Mesendoderm (in vitro differentiated cells): ENCODE measurements around the gene SEPTIN1.

Experiments
- DNase-seq: peaks from one replicate; pipeline ENCODE4 v3.0.0; 2013
- H2AK5ac ChIP-seq: 2 replicates; pipeline ENCODE4 v1.6.1; 2013; ENCODE audit warnings: low read length, inconsistent platforms
- H2BK120ac ChIP-seq: 2 replicates; pipeline ENCODE4 v1.6.1; 2013; ENCODE audit warnings: low read depth, mild to moderate bottlenecking, low read length, moderate library complexity, mixed read lengths
- H2BK15ac ChIP-seq: replicated peaks from 2 replicates; pipeline ENCODE4 v1.6.1; 2013; ENCODE audit warnings: low read depth, mild to moderate bottlenecking, moderate library complexity
- H2BK5ac ChIP-seq: 2 replicates; pipeline ENCODE4 v1.6.1; 2013; ENCODE audit warnings: low read length, inconsistent platforms
- H3K18ac ChIP-seq: 2 replicates; pipeline ENCODE4 v1.6.1; 2013; ENCODE audit warnings: mild to moderate bottlenecking, low read length, mixed read lengths
- H3K23ac ChIP-seq: one replicate; pipeline ENCODE4 v1.6.1; 2013; ENCODE audit warnings: low read length
- H3K27ac ChIP-seq: 2 replicates; pipeline ENCODE4 v1.5.1; 2013; ENCODE audit warnings: low read depth, mild to moderate bottlenecking, inconsistent platforms, low read length, moderate library complexity
- H3K27me3 ChIP-seq: 2 replicates; pipeline ENCODE4 v1.6.1; 2013; ENCODE audit warnings: low read length, control low read depth, mild to moderate bottlenecking, inconsistent platforms; ENCODE audit not compliant: insufficient read depth, poor library complexity
- H3K36me3 ChIP-seq: 2 replicates; pipeline ENCODE4 v1.6.1; 2013; ENCODE audit warnings: low read length, inconsistent platforms; ENCODE audit not compliant: control insufficient read depth, insufficient read depth
- H3K4ac ChIP-seq: one replicate; pipeline ENCODE4 v1.6.1; 2013; ENCODE audit warnings: low read depth, mild to moderate bottlenecking, low read length, moderate library complexity
- H3K4me1 ChIP-seq: 2 replicates; pipeline ENCODE4 v1.6.1; 2013; ENCODE audit warnings: low read depth, low read length, inconsistent platforms; ENCODE audit not compliant: control insufficient read depth
- H3K4me2 ChIP-seq: 2 replicates; pipeline ENCODE4 v1.6.1; 2013; ENCODE audit warnings: low read length
- H3K4me3 ChIP-seq: 2 replicates; pipeline ENCODE4 v1.5.1; 2013; ENCODE audit warnings: mild to moderate bottlenecking, low read length
- H3K56ac ChIP-seq: one replicate; pipeline ENCODE4 v1.6.1; 2013; ENCODE audit warnings: low read length
- H3K79me1 ChIP-seq: 2 replicates; pipeline ENCODE4 v1.6.1; 2013; ENCODE audit warnings: low read length, inconsistent platforms
- H3K79me2 ChIP-seq: 2 replicates; pipeline ENCODE4 v1.6.1; 2013; ENCODE audit warnings: mild to moderate bottlenecking, low read length; ENCODE audit not compliant: control insufficient read depth, insufficient read depth
- H3K9ac ChIP-seq: 2 replicates; pipeline ENCODE4 v1.6.1; 2013; ENCODE audit warnings: low read length, inconsistent platforms
- H4K5ac ChIP-seq: one replicate; pipeline ENCODE4 v1.6.1; 2013; ENCODE audit warnings: low read length
- H4K8ac ChIP-seq: one replicate; pipeline ENCODE4 v1.6.1; 2013; ENCODE audit warnings: low read depth, mild to moderate bottlenecking, control low read depth, low read length, moderate library complexity
- WGBS: extraction: QIAGEN DNeasy Blood & Tissue Kit; methylation state at CpG from one replicate; pipeline ENCODE4 v1.1.7; 2013; ENCODE audit warnings: low lambda C conversion rate, missing lambda C conversion rate; ENCODE audit not compliant: insufficient coverage; ENCODE audit errors: extremely low coverage; 5-methylcytosine and 5-hydroxymethylcytosine counted together

The SEPTIN1 gene

GRCh38 chr16:30374538-30374937, 7.8 kb downstream of the SEPTIN1 start, which contains the start of gene MYL11:
Gene MYL11, plus strand, starts transcription at chr16:30374802. Its CDS starts 56 bp downstream, at chr16:30374858.
- H3K27ac ChIP-seq = no peak within 1 kb of the TSS
- no peak within 1 kb of the TSS for H4K5ac ChIP-seq
- H3K27me3 ChIP-seq = no peaks in the 10 kb centered on the region
- no peaks in the 10 kb centered on the region for H3K36me3 ChIP-seq
- no peak within 1 kb of the TSS for H3K18ac ChIP-seq
- H2BK15ac ChIP-seq = no peak within 1 kb of the TSS
- H3K79me2 ChIP-seq = peaks cover 1% of the 10 kb centered on the region
- no peak within 1 kb of the TSS for H3K9ac ChIP-seq
- no peak within 1 kb of the TSS for H2BK5ac ChIP-seq
- H3K4me2 ChIP-seq = no peak within 1 kb of the TSS
- no CpG with 5 or more reads among the region's 6 CpGs for WGBS
- H3K79me1 ChIP-seq = no peaks in the 10 kb centered on the region
- no peak within 1 kb of the TSS for H2AK5ac ChIP-seq
- H2BK120ac ChIP-seq = no peak within 1 kb of the TSS
- peak within 1 kb of the TSS; percentile 25 for H3K56ac ChIP-seq
- no peak for DNase-seq
- H3K23ac ChIP-seq = no peak within 1 kb of the TSS
- H4K8ac ChIP-seq = no peak within 1 kb of the TSS
- H3K4ac ChIP-seq = no peak within 1 kb of the TSS
- H3K4me3 ChIP-seq = no peak within 1 kb of the TSS
- H3K4me1 ChIP-seq = peaks cover 6% of the 10 kb centered on the region

GRCh38 chr16:30372725-30373124, 9.6 kb downstream of the SEPTIN1 start:
- no CpG with 5 or more reads among the region's 5 CpGs for WGBS
- Histone ChIP-seq H4K8ac (no peak overlapping the region), H3K79me2 (peaks cover 19% of the 10 kb centered on the region), H3K56ac (no peak overlapping the region), H3K23ac (no peak overlapping the region), H3K18ac (no peak overlapping the region), H3K9ac (no peak overlapping the region), H3K79me1 (peaks cover 16% of the 10 kb centered on the region), H2BK120ac (no peak overlapping the region), H3K27ac (no peak overlapping the region), H3K4me1 (peaks cover 19% of the 10 kb centered on the region), H3K27me3 (no peaks in the 10 kb centered on the region), H3K36me3 (no peaks in the 10 kb centered on the region), H4K5ac (no peak overlapping the region), H2BK5ac (no peak overlapping the region), H3K4me3 (no peak overlapping the region), H2AK5ac (no peak overlapping the region), H2BK15ac (no peak overlapping the region), H3K4me2 (no peak overlapping the region), H3K4ac (no peak overlapping the region)
- no peak for DNase-seq

GRCh38 chr16:30372038-30372712, 10.2 kb downstream of the SEPTIN1 start:
- no peak overlapping the region for H4K5ac ChIP-seq
- H3K79me2 ChIP-seq = peaks cover 25% of the 10 kb centered on the region
- no peaks in the 10 kb centered on the region for H3K36me3 ChIP-seq
- no peak for DNase-seq
- no peak overlapping the region for H3K4ac ChIP-seq
- H2BK15ac ChIP-seq = no peak overlapping the region
- H3K56ac ChIP-seq = no peak overlapping the region
- no peak overlapping the region for H4K8ac ChIP-seq
- H2BK5ac ChIP-seq = no peak overlapping the region
- no peak overlapping the region for H3K27ac ChIP-seq
- no peaks in the 10 kb centered on the region for H3K27me3 ChIP-seq
- no peak overlapping the region for H3K23ac ChIP-seq
- no peak overlapping the region for H3K4me2 ChIP-seq
- H3K9ac ChIP-seq = no peak overlapping the region
- peaks cover 21% of the 10 kb centered on the region for H3K79me1 ChIP-seq
- no CpG with 5 or more reads among the region's 6 CpGs for WGBS
- peaks cover 20% of the 10 kb centered on the region for H3K4me1 ChIP-seq
- H3K18ac ChIP-seq = no peak overlapping the region
- no peak overlapping the region for H2AK5ac ChIP-seq
- H3K4me3 ChIP-seq = no peak overlapping the region
- no peak overlapping the region for H2BK120ac ChIP-seq

GRCh38 chr16:30371248-30371816, 11.0 kb downstream of the SEPTIN1 start:
- no peak for DNase-seq
- WGBS = no CpG with 5 or more reads among the region's 11 CpGs
- H3K79me1 ChIP-seq = peaks cover 23% of the 10 kb centered on the region
- no peaks in the 10 kb centered on the region for H3K36me3 ChIP-seq
- peak overlapping the region; percentile 13 for H3K27ac ChIP-seq
- no peak overlapping the region for H2BK120ac ChIP-seq
- no peak overlapping the region for H3K4me3 ChIP-seq
- H3K23ac ChIP-seq = no peak overlapping the region
- no peak overlapping the region for H2BK15ac ChIP-seq
- peak overlapping the region; percentile 69 for H3K56ac ChIP-seq
- H3K4me1 ChIP-seq = peaks cover 20% of the 10 kb centered on the region
- H3K27me3 ChIP-seq = no peaks in the 10 kb centered on the region
- H3K4me2 ChIP-seq = peak overlapping the region; percentile 64
- no peak overlapping the region for H3K18ac ChIP-seq
- H4K8ac ChIP-seq = no peak overlapping the region
- H2BK5ac ChIP-seq = no peak overlapping the region
- H3K9ac ChIP-seq = peak overlapping the region; percentile 62
- no peak overlapping the region for H3K4ac ChIP-seq
- H4K5ac ChIP-seq = peak overlapping the region; percentile 84
- peak overlapping the region; percentile 36 for H2AK5ac ChIP-seq
- peaks cover 28% of the 10 kb centered on the region for H3K79me2 ChIP-seq

- Histone ChIP-seq H3K56ac (peak within 1 kb of the TSS; percentile 87), H3K4ac (peak within 1 kb of the TSS; percentile 86), H2BK120ac (peak within 1 kb of the TSS; percentile 18), H3K9ac (peak within 1 kb of the TSS; percentile 84), H2AK5ac (peak within 1 kb of the TSS; percentile 36), H3K27ac (peak within 1 kb of the TSS; percentile 64), H3K4me2 (peak within 1 kb of the TSS; percentile 96), H3K27me3 (no peaks in the 10 kb centered on the region), H3K79me1 (peaks cover 23% of the 10 kb centered on the region), H3K36me3 (no peaks in the 10 kb centered on the region), H2BK5ac (no peak within 1 kb of the TSS), H3K18ac (peak within 1 kb of the TSS; percentile 44), H3K4me3 (peak within 1 kb of the TSS; percentile 43), H4K8ac (no peak within 1 kb of the TSS), H3K4me1 (peaks cover 20% of the 10 kb centered on the region), H3K79me2 (peaks cover 30% of the 10 kb centered on the region), H2BK15ac (no peak within 1 kb of the TSS), H3K23ac (no peak within 1 kb of the TSS), H4K5ac (no peak within 1 kb of the TSS)
- peak; percentile 100 for DNase-seq
- no CpG with 5 or more reads among the region's 40 CpGs for WGBS
These were observed 11.7 kb downstream of the SEPTIN1 start, which contains the start of gene TBC1D10B for GRCh38 chr16:30370456-30371247. Gene TBC1D10B, minus strand, starts transcription at chr16:30370494. Its CDS starts 311 bp downstream, at chr16:30370183.
